Esophagus squamous epithelium (tissue), 4 donors: Measurements from ENCODE around the gene OR52I2.

Experiments
- POLR2A ChIP-seq, 4 donors: fragments of 450-650 bp; IDR thresholded peaks; one replicate each; pipeline ENCODE4 v1.6.1; 2017; ENCODE audit warnings: antibody characterized with exemption in 4 of 4, mild to moderate bottlenecking in 4 of 4, moderate library complexity in 3 of 4
- TF ChIP-seq, protein P1 (sequence below), 6 experiments: fragments of 450-650 bp in 4 of 6; fragments of 200-600 bp in 2 of 6; sonication (generic) in 2 of 6; IDR thresholded peaks; one replicate each; pipeline ENCODE4 v1.5.1; 2016 to 2019; ENCODE audit warnings: antibody characterized with exemption in 6 of 6, mild to moderate bottlenecking in 4 of 6, moderate library complexity in 4 of 6

DNA sequence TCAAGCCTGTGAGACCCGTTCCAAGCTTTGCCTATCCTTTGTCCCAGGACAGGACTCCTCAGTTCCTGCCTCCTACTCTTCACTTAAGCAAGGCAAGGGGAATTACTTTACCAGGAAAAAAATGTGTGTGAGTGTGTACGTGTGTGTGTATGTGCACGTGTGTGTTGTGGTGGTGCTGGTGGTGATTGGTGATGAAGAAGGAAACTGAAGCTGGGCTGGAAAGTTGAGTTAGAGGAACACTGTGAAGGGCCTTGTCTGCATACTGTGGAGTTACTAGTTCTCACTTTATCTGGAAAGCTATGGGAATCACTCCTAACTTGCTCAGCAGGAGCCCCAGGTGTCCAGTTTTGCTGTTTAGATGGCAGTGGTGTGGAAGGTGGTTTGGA lies 56.1 kb downstream of the OR52I2 start:
- TF ChIP-seq POLR2A (IDR thresholded peaks at IDR 0.05): no peak
- TF ChIP-seq, protein P1, sequence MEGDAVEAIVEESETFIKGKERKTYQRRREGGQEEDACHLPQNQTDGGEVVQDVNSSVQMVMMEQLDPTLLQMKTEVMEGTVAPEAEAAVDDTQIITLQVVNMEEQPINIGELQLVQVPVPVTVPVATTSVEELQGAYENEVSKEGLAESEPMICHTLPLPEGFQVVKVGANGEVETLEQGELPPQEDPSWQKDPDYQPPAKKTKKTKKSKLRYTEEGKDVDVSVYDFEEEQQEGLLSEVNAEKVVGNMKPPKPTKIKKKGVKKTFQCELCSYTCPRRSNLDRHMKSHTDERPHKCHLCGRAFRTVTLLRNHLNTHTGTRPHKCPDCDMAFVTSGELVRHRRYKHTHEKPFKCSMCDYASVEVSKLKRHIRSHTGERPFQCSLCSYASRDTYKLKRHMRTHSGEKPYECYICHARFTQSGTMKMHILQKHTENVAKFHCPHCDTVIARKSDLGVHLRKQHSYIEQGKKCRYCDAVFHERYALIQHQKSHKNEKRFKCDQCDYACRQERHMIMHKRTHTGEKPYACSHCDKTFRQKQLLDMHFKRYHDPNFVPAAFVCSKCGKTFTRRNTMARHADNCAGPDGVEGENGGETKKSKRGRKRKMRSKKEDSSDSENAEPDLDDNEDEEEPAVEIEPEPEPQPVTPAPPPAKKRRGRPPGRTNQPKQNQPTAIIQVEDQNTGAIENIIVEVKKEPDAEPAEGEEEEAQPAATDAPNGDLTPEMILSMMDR (IDR thresholded peaks at IDR 0.05): no peak
